GM19463 (cell line): ENCODE data around the gene DNAJC8.

Experiments used
- ATAC-seq: cut with Tn5 transposase; IDR thresholded peaks from one replicate; pipeline ENCODE4 v1.9.1; 2021; ENCODE audit warnings: mild to moderate bottlenecking, moderate library complexity; ENCODE audit not compliant: unreplicated experiment

The DNAJC8 gene

DNA sequence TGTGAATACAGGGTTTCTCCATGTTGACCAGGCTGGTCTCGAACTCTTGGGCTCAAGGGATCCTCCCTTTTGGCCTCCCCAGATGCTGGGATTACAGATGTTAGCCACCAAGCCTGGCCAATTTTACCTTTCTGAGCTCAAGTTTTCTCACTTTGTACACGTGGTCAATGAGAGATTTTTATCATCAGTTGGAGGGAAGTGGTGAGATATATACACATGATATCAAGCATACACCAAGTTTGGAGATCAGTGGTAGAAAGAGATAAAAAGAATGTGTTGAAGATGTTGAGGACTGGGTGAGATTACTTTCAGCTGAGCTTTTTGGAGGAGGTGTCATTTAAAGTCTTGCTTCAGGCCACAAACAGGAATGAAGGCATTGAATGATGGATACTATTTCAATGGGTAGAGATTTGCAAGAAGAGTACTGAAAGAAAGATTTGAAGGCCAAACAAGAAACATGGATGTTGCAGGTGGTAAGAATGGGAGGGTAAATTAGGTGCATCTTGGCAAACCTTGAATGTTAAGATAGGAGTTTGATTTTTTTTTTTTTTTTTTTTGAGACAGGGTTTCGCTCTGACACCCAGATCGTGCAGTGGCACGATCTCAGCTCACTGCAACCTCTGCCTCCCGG lies 23.5 kb upstream of the DNAJC8 start:
- ATAC-seq, result no peak

DNA sequence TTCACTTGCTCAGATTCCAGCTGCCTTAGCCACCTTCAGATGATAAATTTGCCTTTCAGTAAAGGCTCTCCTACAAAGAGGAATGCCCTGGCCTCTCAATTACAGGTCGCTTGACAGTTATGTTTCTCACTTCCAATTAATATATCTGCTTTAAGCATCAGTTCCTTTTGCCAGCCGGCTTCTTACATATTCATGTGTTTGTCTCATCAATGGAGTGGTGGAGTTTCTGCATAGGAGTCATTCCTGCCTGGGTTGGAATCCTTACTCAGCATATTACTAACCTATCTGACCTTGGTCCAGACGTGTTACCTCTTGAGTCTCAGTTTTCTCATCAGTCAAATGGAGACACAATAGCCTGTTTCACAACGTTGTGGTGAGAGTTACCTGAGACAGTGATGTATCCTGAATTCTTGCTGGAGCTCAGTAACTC lies 17.1 kb upstream of the DNAJC8 start:
- no peak for ATAC-seq

DNA sequence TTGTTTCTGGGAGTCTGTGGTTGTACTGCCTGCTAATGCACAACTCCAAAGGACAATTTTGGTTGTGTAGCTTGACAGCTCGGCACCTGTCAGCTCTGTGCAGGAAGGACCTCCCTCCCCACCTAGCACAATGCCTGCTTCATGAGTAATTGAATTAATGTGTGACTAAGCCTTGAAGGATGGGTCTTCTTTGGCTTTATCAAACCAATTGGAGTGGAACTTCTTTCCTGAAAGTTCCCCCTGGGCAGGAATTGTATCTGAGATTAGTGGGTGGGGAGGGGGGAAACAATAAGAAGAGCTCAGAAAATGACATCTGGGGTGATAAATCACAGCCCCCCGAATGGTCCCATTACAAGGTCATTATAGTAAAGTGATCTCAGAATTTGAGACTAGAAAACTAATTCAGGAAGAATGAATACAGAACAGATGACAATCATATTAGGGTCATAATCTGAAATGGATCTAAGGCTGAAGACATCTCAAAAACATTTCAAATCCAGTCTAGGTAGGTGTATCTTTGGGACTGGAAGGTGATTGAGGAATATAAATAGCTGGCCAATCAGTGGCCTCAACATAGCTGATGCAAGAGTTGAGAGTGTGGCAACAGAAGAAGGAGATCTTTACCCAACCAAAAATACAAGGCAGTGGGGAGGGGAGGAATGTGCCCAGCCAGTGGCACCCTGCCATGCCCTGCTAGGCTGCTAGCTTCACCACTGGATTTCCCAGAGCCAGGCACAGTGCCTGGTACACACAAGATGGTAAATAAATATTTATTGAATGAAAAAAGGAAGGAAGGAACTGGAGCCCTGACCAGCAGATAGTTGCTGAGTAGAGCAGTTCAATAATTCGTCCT lies 16.4 kb upstream of the DNAJC8 start:
- no peak for ATAC-seq

DNA sequence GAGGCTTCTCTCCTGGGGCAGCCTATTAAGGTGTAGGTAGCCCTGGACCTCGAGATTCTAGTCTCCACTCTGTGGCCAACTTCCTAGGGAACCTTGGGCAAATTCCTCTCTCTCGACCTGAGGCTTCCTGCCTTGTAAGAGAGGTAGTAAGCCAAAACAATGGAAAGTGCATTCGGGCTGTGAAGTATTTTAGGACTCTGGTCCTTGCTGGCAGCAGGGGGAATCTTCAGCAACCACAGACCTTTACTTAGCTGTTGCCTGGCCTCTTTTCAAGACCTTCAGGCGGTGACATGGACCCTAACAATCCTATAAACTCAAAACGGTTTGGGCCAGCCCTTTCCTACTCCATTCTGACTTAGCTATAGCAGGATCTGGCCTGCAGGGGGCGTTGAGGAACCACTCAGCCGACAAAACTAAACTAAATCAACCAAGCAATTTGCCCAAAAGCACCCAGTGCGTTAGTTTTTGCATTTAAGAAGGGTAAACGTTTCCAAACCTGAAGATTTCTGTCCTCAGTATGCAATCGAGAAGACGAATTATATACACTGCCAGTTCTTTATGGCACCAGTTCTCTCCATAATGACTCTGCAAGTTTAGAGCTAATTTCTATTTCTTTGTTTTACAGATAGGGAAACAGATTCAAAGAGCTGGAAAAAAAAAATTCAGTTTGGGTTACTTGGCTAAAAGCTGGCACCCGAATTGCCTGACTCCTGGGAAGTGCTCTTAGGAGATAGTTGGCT lies 15.6 kb upstream of the DNAJC8 start:
- ATAC-seq, result no peak

DNA sequence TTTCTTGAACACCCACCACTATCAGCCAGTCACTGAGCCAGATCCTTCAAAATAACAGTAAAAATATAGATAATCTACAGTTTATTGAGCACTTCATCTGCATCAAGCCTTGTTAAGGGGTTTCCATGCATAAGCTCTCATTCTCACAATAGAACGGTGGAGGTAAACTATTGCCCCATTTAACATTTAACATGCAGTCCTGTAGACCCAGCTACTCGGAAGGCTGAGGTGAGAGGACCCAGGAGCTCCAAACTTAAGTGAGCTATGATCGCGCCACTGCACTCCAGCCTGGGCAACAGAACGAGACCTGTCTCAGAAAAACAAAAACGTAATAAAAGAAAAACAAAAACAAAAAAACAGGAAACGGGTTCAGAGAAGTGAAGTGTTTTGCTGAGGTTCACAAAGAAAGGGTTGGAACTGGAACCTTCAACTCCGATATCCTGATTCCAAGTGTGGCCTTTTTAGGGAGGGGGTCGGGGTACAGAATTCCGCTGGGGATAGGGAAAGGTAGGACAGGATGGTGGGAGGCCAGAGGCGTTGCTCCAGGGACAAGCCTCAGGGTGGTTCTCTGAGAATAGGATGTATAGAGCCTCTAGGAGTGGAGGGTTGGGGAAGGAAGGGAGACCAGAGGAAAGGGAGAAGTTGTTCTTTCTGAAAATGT lies 14.9 kb upstream of the DNAJC8 start:
- ATAC-seq, result no peak

DNA sequence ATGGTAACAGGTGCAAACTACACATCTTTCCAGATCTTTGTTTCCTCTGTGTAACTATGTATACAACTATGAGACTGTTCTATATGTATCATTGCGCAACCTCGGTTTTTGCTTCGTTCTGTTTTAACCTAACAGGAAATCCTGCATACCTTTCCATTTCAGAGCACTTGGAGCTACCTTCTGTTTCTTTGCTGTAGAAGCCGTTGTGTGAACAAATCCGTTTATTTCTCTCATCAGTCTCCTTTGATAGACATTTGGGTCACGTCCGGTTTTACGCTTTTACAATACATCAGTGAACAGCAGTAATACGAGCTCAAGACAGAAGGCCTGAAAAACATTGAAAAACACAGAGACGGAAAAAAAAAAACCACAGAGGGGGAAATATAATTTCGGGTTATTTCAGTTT lies 13.6 kb upstream of the DNAJC8 start:
- no peak for ATAC-seq

DNA sequence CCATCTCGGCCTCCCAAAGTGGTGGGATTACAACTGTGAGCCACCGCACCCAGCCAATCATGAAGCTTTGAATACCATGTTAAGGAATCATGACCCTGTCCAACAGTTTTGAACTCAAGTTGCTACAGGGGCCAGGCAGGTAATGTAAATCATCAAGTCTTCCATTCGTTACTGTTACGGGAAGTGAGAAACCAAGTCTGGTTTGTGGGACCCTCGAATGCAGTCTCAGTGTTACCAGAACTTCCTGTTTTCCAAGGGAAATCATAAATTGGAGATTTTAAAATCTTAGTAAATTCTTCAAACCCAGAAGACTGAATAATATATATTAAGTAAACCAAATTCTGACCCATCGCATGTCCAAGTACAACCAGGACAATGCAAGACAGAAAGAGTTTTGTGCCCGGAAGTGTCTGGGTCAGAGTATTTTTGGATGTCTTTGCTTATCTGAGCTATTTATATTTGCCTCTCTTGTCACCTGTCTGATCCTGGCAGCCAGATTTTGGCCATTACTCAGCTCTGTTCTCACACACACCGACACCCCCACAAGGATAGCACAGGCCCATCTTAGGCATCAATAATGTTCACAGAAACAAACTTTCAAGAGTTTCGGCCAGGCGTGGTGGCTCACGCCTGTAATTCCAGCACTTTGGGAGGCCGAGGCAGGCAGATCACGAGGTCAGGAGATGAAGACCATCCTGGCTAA lies 11.9 kb upstream of the DNAJC8 start:
- ATAC-seq, result no peak

DNA sequence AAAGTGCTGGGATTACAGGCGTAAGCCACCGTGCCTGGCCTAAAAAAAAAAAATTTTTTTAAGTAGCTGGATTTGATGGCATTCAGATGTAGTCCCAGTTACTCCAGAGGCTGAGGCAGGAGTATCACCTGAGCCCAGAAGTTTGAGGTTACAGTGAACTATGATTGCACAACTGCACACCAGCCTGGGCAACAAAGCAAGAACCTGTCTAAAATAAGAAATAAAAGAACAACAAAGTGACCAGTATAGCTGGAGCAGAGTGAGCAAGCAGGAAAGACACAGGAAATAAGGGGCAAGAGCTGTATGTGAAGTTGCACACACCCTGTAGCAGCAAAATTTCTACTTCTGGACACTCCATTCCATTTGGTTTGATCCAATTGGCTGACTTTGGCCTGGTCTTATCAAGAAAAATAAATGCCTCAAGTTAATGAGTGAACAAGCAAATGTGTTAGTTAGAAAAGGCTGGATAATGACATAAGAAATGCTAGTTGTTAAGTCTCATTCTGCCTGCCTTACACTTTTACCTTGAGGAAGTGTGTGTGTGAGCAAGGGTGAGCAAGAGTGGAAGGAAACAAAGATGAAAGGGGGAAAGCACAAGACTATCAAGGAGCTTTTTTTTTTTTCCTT lies 11.0 kb upstream of the DNAJC8 start:
- ATAC-seq, result no peak

DNA sequence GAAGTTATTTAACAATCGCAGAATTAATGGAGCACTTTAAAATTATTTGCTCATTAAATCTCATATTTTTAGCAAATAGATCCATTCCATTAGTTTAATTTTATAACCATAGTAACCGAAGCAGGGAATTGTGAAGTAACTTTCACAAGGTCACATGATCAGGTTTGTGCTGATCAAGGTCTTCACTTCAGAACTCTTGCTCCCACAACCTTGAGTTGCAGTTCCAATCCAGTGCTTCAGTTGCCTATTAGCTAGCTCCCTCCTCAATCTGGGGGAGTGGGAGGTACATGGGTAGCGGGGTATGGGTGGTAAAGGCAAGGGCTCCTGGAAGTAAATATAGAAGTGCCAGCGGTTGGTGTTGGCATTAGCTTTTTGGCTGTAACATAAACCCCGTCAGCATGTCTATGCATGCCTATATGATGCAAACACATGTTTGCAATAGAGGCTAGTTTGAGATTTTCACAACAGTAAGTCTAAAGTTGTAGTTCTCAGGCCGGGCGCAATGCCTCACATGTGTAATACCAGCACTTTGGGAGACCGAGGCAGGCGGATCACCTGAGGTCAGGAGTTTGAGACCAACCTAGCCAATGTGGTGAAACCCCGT lies 8.9 kb upstream of the DNAJC8 start:
- ATAC-seq, result no peak

DNA sequence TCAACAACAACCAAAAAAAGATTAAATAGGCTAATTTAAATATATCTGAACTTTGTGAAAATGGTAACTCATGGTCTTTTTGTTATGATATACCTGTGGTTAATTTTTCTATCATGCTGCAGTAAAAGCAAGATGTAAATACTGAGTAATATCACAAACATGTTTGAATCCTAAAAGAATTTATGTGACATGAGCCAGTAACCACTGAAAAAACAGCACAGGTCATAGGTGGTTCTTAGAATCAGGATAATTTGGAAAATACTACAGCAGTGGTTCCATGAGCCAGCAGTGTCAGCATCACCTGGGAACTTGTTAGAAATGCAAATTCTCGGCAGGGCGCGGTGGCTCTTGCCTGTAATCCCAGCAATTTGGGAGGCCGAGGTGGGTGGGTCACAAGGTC lies 7.2 kb upstream of the DNAJC8 start:
- ATAC-seq, result no peak

DNA sequence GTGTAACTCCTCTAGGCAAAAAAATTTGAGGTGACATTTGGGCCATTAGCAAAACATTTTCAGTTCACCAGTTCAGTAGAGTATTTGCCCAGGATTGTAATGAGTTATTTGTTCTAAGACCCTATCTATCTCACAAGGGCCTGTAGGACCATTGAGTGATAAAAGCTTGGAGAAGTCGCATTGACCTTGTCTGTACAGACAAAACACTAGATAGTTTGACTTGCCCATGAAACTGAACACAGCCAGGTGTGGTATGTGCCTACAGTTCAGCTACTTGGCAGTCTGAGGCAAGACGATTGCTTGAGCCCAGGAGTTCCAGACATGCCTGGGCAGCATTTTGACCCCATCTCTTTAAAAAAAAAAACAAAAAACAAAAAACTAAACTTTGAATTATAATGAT lies 6.2 kb upstream of the DNAJC8 start:
- no peak for ATAC-seq

DNA sequence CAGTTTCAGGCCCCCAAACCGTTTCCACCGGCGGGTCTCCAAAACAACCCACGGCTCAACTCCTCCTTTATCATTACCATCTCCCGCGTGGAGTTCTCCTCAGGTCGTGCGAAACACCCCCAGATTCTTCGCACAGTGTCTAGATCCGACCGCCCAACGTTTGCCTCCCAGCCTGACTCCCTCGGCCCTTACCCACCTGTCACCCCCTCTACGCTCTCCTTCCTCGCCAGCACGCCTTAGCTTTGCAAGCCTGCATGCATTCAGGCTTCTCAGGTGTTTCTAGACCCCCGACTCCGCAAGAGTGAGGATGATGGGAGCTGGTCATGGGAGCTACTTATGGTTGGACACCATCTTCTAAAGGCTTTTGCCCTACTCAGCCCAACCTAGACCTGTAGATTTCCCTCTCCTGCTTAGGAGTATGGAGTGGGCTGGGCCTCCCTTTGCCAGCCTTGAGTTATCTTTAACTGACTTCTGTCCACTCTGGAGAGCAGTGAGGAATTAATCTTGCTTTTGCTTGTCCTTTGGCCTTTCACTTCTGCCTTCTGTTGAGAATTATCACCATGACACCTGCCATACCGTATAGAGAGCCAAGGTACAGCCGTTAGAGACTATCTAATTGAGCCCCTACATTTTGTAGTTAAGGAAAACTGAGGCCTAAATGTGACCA lies 4.0 kb upstream of the DNAJC8 start:
- ATAC-seq, result no peak

DNA sequence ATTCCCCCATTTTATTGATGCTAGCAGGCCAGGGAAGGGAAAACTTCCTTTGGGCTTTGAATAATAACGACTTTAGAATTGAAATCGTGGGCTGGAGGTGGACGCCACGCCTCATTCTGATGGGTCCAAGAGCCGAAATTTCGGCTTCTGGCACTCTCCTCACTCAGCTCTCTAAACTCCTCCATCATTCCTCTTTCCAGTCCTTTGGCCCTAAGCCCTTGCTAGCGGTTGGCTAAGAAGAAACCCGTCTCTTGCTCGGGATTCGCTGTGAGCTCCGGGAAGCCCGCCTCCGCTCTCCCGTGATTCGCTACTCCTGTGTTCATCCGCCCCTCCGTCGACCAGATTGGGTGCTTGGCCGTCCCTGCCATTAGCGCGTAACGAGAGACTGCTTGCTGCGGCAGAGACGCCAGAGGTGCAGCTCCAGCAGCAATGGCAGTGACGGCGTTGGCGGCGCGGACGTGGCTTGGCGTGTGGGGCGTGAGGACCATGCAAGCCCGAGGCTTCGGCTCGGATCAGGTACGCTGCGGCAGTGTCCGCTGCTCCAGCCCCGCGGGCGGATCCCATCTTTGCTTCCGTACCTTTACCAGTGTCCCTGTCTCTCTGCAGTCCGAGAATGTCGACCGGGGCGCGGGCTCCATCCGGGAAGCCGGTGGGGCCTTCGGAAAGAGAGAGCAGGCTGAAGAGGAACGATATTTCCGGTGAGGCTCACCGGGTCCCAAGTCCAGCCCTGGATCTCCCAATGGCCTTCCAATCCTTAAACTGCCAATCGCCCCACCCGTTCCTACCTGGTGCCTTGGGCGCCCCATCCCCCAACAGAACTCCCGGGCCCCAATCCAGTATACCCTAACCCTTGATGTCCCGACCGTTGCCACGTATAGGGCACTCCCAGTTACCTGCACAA lies 3.2 kb upstream of the DNAJC8 start, which contains the start of gene ATP5IF1:
Gene ATP5IF1, plus strand, starts transcription at position 370 of the 901 bp plus-strand sequence. Its CDS starts 60 bp downstream, at position 430.
- peak; percentile 90 for ATAC-seq

DNA sequence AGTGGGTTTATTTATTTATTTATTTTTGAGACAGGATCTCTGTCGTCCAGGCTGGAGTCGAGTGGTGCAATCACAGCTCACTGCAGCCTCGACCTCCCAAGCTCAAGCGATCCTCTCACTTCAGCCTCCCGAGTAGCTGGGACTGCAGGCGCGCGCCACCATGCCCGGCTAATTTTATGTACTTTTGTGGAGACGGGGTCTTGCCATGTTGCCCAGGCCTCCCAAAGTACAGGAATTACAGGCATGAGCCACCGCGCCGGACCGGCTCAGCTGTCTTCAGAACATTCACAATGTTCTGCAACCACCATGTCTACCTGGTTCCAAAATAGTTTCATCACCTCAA lies 406 bp upstream of the DNAJC8 start:
- ATAC-seq, result no peak

DNA sequence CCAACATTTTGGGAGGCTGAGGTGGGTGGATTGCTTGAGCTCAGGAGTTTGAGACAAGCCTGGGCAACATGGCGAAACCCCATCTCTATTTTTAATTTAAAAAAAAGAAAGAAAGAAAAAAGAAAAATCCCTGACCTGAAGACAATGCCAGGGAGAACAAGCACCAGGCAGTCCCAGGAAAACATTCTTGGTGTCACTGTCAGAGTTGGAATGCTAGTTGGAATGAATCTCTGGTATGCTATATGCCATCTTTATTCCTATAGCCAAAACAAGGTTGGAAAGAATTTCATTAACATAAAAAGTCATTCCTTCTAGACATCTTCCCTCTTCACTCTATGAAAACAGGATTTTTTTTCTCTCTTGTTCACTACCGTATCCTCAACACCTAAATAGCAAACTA lies 2.8 kb downstream of the DNAJC8 start:
- no peak for ATAC-seq

DNA sequence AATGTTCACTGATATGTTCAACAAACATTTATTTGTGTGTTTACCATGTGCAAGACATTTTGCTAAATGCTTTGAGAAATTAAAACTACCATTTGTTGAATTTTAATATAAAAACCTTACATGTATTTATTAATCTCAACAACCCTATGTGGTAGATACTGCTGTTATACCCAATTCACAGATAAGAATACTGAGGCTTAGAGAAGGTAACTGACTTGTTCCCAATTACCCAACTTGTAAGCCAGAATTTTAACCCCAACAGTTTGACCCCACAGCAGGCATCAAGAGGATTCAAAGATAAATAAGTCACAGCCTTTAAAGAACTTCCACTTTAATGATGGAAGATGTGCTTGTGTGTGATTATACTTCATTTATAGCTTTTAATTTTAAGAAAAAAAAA lies 3.7 kb downstream of the DNAJC8 start:
- no peak for ATAC-seq

DNA sequence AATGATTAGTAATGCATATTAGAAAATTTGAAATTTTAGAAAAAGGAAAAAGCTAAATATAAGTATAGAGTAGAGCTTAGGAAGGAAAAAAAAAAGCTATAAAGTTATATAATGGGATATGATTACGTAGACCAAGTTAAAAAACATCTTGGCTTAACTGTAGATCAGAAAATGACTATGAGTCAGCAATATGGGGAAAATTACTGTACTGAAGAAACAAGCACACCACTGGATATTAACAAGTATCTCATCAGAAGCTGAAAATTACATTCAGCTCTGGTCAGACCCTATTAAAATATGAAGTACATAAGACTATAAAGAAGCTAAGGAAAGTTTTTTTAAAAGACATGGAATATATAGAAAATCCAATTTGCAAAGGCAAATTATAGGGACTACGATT lies 19.5 kb downstream of the DNAJC8 start:
- no peak for ATAC-seq

DNA sequence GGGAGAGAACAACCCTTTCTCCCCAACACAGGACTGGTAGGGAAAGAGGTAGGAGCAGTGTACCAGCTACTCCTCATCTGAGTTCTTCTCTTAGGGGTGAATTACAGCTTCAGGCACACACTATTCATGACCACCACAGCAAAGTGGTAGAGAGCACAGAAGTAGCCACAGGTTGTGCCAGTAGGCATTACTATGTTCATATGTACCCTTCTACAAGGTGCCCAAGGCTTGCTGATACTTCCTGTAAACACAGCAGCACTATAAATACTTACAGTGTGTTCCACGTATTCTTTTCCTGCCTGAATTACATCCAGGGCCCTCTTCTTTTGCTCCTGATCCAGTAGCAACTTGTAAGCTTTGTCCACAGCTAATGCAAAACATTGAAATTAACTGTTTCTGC lies 23.1 kb downstream of the DNAJC8 start:
- no peak for ATAC-seq
